GM18517 (cell line): Measurements from ENCODE around the gene NPAT.
"Not testable (repeated sequence)": the region's sequence is repeated elsewhere in the genome, so short reads cannot be mapped to it uniquely, and the experiment has no call there.

Experiments
- ATAC-seq: cut with Tn5 transposase; IDR thresholded peaks from one replicate; pipeline ENCODE4 v1.9.1; 2021; ENCODE audit warnings: mild to moderate bottlenecking, moderate library complexity; ENCODE audit not compliant: unreplicated experiment

NPAT gene

GRCh38 chr11:108160970-108161566 lies 61.4 kb downstream of the NPAT start:
- peak; percentile 99 for ATAC-seq

GRCh38 chr11:108154591-108154990 lies 67.8 kb downstream of the NPAT start:
- ATAC-seq = no peak

GRCh38 chr11:108148556-108148955 lies 73.9 kb downstream of the NPAT start:
- ATAC-seq = no peak

GRCh38 chr11:108147150-108147549 lies 75.3 kb downstream of the NPAT start:
- ATAC-seq = no peak

- ATAC-seq = no peak
Observed at GRCh38 chr11:108144615-108145014, 77.8 kb downstream of the NPAT start.

GRCh38 chr11:108142304-108142703 lies 80.1 kb downstream of the NPAT start:
- no peak for ATAC-seq

GRCh38 chr11:108137212-108137611 lies 85.2 kb downstream of the NPAT start:
- no peak for ATAC-seq

GRCh38 chr11:108135845-108136544 lies 86.4 kb downstream of the NPAT start:
- peak; percentile 66 for ATAC-seq

- ATAC-seq = not testable (repeated sequence)
Observed at GRCh38 chr11:108132993-108133538, 89.4 kb downstream of the NPAT start.

GRCh38 chr11:108131993-108132392 lies 90.4 kb downstream of the NPAT start:
- ATAC-seq = no peak

GRCh38 chr11:108128772-108129171 lies 93.7 kb downstream of the NPAT start:
- ATAC-seq = no peak

GRCh38 chr11:108125096-108125495 lies 97.3 kb downstream of the NPAT start:
- ATAC-seq = no peak

- no peak for ATAC-seq
Observed at GRCh38 chr11:108122166-108122628, 100.2 kb downstream of the NPAT start.

- peak; percentile 90 for ATAC-seq
Observed at GRCh38 chr11:108121274-108122155, 100.9 kb downstream of the NPAT start, which contains the start of gene ACAT1. ACAT1 (plus strand) TSS chr11:108121567; CDS start chr11:108121607, 40 bp downstream.

- peak; percentile 35 for ATAC-seq
Observed at GRCh38 chr11:108120936-108121273, 101.5 kb downstream of the NPAT start.

- ATAC-seq = no peak
Observed at GRCh38 chr11:108117746-108118371, 104.6 kb downstream of the NPAT start.

- ATAC-seq = no peak
Observed at GRCh38 chr11:108115500-108116140, 106.8 kb downstream of the NPAT start.

GRCh38 chr11:108112057-108112456 lies 110.4 kb downstream of the NPAT start:
- no peak for ATAC-seq

- ATAC-seq = no peak
Observed at GRCh38 chr11:108111126-108111525, 111.3 kb downstream of the NPAT start.
